HG02852 (cell line): Measurements from ENCODE around the gene NES.

Experiments used
- ATAC-seq: cut with Tn5 transposase; IDR thresholded peaks from one replicate; pipeline ENCODE4 v1.9.1; 2021; ENCODE audit warnings: mild to moderate bottlenecking, moderate library complexity; ENCODE audit not compliant: unreplicated experiment

Gene NES

DNA sequence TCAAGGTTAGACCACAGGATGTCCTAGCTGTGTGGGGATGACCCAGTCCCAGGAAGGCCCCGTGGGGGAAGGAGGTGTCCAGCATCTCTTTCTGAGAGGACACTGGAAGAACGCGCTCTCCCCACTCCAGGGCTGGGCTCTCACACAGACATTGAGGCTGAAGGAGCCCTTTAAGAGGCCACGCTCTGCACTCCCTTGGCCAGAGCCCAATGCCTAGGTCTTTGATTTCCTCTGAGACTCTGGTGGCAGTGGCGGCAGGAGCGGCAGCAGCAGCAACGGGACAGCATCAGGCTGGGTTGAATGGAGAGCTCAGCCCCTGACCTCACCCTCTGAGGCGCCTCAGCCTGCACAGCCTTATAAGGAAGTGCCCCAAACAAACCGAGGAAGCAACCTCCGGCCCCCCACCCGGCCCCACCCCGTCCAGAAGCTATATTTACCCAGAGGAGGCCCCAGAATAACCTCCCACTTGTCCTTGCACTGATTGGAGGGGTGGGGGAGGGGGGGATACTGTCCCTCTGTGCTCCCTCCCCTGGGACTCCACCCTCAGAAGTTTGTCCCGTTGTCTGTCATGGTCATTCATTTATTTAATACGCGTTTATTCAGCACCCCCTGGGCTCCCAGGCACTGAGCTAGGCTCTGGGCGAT is 12.3 kb downstream of the NES start:
- ATAC-seq: no peak

GRCh38 chr1:156664046-156664766 is 13.0 kb downstream of the NES start:
- ATAC-seq: no peak

GRCh38 chr1:156663178-156663577 is 14.0 kb downstream of the NES start:
- ATAC-seq: no peak

- ATAC-seq: no peak
Measured at GRCh38 chr1:156662800-156663055, 14.5 kb downstream of the NES start.

GRCh38 chr1:156662005-156662799 is 15.0 kb downstream of the NES start:
- ATAC-seq: no peak

GRCh38 chr1:156660752-156661112 is 16.5 kb downstream of the NES start:
- no peak for ATAC-seq

GRCh38 chr1:156659988-156660751 is 17.0 kb downstream of the NES start:
- no peak for ATAC-seq

DNA sequence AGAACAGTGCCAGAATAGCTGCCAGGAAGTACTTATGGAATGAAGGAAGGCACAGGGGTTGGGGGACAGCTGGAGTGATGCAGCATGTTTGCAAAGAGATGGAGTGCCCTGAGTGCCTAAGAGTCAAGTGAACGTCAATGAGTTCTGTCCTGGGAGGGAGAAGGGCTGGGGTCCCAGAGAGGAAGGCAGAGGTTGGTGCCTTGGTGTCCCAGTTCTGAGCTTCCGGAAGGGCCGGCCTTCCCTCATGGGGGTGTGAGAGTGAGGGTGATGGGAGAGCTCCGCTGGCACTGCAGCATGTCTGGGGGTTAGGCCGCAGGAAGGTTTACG is 17.6 kb downstream of the NES start:
- no peak for ATAC-seq

GRCh38 chr1:156658945-156659574 is 18.1 kb downstream of the NES start:
- ATAC-seq: no peak

- ATAC-seq: no peak
Measured at GRCh38 chr1:156658496-156658895, 18.7 kb downstream of the NES start.

- no peak for ATAC-seq
Measured at GRCh38 chr1:156657741-156658319, 19.4 kb downstream of the NES start.

GRCh38 chr1:156656806-156657740 is 20.1 kb downstream of the NES start:
- ATAC-seq: no peak

- ATAC-seq: no peak
Measured at GRCh38 chr1:156655904-156656516, 21.2 kb downstream of the NES start.

DNA sequence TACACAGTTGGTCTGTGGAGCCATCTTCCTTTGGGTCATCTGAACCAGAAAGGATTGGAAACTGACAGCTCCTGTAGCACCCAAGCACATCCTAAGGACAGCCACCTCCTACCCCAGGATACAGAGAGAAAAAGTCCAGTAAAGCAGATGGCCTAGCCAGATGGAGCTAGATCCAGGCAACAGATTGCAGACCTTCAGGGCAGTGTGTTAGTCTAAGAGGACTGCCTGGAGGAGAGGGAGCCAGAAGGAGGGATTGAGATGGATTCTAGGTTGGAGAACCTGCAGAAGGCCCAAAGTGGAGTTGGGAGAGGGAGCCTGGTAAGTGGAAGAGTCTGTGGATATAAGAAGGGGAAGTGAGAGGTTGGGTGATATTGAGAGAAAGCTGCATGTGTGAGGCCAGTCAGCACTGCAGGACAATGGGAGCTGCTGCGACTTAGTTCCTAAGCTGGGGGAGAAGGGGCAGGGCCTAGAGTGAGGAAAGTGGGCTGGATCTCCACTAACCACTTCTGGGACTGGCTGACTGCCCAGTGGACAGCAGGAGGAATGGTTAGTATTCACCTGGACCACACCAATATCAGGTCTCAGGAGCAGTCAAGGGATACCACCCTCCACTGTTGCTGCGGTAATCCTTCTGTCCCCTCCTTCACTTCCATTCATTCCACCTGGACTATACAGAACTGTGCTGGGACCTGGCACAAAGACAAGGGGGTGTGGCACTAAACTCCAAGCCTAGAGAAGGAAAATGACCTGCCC is 21.9 kb downstream of the NES start:
- ATAC-seq: no peak

- no peak for ATAC-seq
Measured at GRCh38 chr1:156654700-156655099, 22.5 kb downstream of the NES start.

- no peak for ATAC-seq
Measured at GRCh38 chr1:156652992-156653355, 24.2 kb downstream of the NES start.

GRCh38 chr1:156652131-156652991 is 24.8 kb downstream of the NES start:
- no peak for ATAC-seq

- ATAC-seq: no peak
Measured at GRCh38 chr1:156648951-156649350, 28.3 kb downstream of the NES start.
